Measurements from ENCODE around the gene MCFD2. TPM values are rescaled to one million over a fixed set of nuclear protein-coding genes. Genes with fewer than 3 reads are reported as not detected.

Gene MCFD2
- total RNA-seq, 1 experiment from 2014 or later = 90.5 TPM

DNA sequence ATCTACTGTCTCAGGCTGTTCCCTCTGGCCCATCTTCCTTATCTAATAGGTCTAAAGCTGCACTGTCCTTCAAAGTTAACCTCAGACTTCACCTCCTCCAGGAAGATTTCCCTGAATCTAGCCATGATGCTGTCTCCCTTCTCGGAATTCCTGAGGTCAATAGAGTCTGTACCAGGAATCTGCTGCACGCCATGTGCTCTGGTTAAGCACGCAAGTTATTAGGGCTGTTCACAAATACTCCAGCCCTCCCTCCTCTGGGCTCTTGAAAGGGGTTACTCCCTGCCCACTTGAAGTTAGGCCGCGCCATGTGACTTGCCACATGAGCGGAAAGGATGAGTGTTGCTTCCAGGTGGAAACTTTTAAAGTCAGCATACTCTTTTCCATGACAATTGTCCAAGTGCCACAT lies 43.6 kb downstream of the MCFD2 start:
- no TSS peak for BruUV-seq (replicated peaks)
- H3K27me3 ChIP-seq (replicated peaks; ENCODE audit: insufficient read depth, low read depth, low read length, poor library complexity) = no peaks in the 10 kb centered on the region
- no peak for TF ChIP-seq EZH2 (IDR thresholded peaks at IDR 0.05; ENCODE audit: borderline replicate concordance, low read depth, low read length, poor library complexity, severe bottlenecking)
- TF ChIP-seq, protein P1, sequence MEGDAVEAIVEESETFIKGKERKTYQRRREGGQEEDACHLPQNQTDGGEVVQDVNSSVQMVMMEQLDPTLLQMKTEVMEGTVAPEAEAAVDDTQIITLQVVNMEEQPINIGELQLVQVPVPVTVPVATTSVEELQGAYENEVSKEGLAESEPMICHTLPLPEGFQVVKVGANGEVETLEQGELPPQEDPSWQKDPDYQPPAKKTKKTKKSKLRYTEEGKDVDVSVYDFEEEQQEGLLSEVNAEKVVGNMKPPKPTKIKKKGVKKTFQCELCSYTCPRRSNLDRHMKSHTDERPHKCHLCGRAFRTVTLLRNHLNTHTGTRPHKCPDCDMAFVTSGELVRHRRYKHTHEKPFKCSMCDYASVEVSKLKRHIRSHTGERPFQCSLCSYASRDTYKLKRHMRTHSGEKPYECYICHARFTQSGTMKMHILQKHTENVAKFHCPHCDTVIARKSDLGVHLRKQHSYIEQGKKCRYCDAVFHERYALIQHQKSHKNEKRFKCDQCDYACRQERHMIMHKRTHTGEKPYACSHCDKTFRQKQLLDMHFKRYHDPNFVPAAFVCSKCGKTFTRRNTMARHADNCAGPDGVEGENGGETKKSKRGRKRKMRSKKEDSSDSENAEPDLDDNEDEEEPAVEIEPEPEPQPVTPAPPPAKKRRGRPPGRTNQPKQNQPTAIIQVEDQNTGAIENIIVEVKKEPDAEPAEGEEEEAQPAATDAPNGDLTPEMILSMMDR (conservative IDR thresholded peaks at IDR 0.05; ENCODE audit: low read depth, low read length) = no peak
- H3K27ac ChIP-seq (ENCODE audit: low read depth, low read length, poor library complexity, severe bottlenecking) = no peak overlapping the region
- no peak overlapping the region for H3K4me3 ChIP-seq (ENCODE audit: low read depth, low read length, poor library complexity, severe bottlenecking)
- no peaks in the 10 kb centered on the region for H3K9me3 ChIP-seq (ENCODE audit: low read depth, low read length, poor library complexity, severe bottlenecking)
- H3K4me1 ChIP-seq (ENCODE audit: insufficient read depth, low read length, poor library complexity, severe bottlenecking) = peaks cover 12% of the 10 kb centered on the region
- ChIA-PET CTCF (no interaction called here), POLR2A (ENCODE audit: low non-redundant PET) (no interaction called here)
- H3K36me3 ChIP-seq (ENCODE audit: insufficient read depth, low read length, poor library complexity, severe bottlenecking) = no peaks in the 10 kb centered on the region
- intact Hi-C loops (cut with micrococcal nuclease; ENCODE audit: unreplicated experiment) = no loop called here
- DNase-seq (ENCODE audit: low spot score) = no peak

DNA sequence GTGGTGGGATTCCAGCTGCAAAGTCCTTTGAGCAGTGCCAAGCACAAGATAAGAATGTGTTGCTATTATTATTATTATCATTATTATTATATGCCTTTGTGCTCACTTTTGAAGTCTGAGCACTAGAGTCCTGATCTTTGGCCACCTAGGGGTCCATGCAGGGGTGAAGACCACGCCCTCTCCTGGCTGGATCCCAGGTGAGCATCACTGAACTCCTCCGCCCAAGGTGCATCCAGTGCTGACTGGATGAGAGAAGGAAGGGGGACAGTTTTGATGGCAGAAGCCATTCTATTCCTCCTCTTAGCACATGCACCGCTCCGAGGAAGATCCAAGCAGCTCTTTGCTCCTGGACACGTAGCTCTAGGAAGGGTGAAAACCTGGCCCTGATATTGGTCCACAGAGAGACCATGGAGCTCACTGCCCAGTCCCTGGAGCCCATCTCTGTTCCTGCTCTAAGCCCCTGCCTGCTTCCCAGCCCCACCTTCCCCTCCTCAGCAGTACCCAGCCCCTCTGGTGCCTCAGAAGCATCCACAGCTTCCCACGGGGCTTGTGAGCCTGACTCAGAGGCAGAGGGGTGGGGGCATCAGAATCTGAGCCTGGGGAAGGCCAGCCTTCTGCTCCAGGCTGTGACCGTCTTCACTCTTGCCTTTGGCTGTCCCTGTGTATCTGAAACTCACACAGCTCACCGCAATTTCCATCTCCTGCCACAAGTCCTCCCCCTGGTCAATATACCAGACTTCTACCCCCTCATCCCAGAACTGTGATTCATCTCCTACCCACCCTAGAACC lies 45.4 kb downstream of the MCFD2 start:
- no TSS peak for BruUV-seq (replicated peaks)
- intact Hi-C loops (cut with micrococcal nuclease; ENCODE audit: unreplicated experiment) = no loop called here
- Histone ChIP-seq H3K36me3 (ENCODE audit: insufficient read depth, low read length, poor library complexity, severe bottlenecking) (no peaks in the 10 kb centered on the region), H3K4me3 (ENCODE audit: low read depth, low read length, poor library complexity, severe bottlenecking) (no peak overlapping the region), H3K27ac (ENCODE audit: low read depth, low read length, poor library complexity, severe bottlenecking) (no peak overlapping the region), H3K4me1 (ENCODE audit: insufficient read depth, low read length, poor library complexity, severe bottlenecking) (peaks cover 12% of the 10 kb centered on the region), H3K9me3 (ENCODE audit: low read depth, low read length, poor library complexity, severe bottlenecking) (no peaks in the 10 kb centered on the region), H3K27me3 (replicated peaks; ENCODE audit: insufficient read depth, low read depth, low read length, poor library complexity) (no peaks in the 10 kb centered on the region)
- DNase-seq (ENCODE audit: low spot score) = no peak
- ChIA-PET POLR2A (ENCODE audit: low non-redundant PET) (no interaction called here), CTCF (no interaction called here)
- TF ChIP-seq, protein P1 (conservative IDR thresholded peaks at IDR 0.05; ENCODE audit: low read depth, low read length) = no peak
- no peak for TF ChIP-seq EZH2 (IDR thresholded peaks at IDR 0.05; ENCODE audit: borderline replicate concordance, low read depth, low read length, poor library complexity, severe bottlenecking)

DNA sequence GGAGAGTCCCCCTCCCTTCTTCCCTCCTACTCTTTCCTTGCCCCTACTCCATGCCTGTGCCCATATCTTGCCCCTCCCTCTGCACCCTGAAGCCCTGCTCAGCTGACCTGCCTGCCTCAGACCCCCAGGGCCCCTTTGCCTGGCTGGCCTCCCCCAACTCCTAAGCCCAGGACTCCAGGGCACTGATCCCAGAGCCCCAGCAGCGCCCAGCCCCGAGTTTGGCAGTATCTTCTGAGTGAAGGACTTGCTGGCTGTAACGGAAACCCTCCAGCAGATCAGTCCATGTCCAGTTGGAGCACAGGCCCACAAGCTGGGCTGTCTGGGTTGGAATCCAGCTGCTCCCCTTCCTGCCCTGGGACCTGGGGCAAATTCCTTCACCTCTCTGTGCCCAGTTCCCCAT lies 46.0 kb downstream of the MCFD2 start:
- intact Hi-C loops (cut with micrococcal nuclease; ENCODE audit: unreplicated experiment) = no loop called here
- Histone ChIP-seq H3K4me3 (ENCODE audit: low read depth, low read length, poor library complexity, severe bottlenecking) (no peak overlapping the region), H3K27me3 (replicated peaks; ENCODE audit: insufficient read depth, low read depth, low read length, poor library complexity) (no peaks in the 10 kb centered on the region), H3K9me3 (ENCODE audit: low read depth, low read length, poor library complexity, severe bottlenecking) (no peaks in the 10 kb centered on the region), H3K4me1 (ENCODE audit: insufficient read depth, low read length, poor library complexity, severe bottlenecking) (peaks cover 12% of the 10 kb centered on the region), H3K27ac (ENCODE audit: low read depth, low read length, poor library complexity, severe bottlenecking) (no peak overlapping the region), H3K36me3 (ENCODE audit: insufficient read depth, low read length, poor library complexity, severe bottlenecking) (no peaks in the 10 kb centered on the region)
- no TSS peak for BruUV-seq (replicated peaks)
- no peak for DNase-seq (ENCODE audit: low spot score)
- TF ChIP-seq, protein P1 (conservative IDR thresholded peaks at IDR 0.05; ENCODE audit: low read depth, low read length) = no peak
- no peak for TF ChIP-seq EZH2 (IDR thresholded peaks at IDR 0.05; ENCODE audit: borderline replicate concordance, low read depth, low read length, poor library complexity, severe bottlenecking)
- ChIA-PET CTCF (no interaction called here), POLR2A (ENCODE audit: low non-redundant PET) (no interaction called here)

Measured in A673 (cell line).